Measurements from ENCODE around the gene PRSS1. TPM values are rescaled to one million over a fixed set of nuclear protein-coding genes. Genes with fewer than 3 reads are reported as not detected.

Gene PRSS1
- total RNA-seq, 2 donors from 2014 or later: not detected

DNA sequence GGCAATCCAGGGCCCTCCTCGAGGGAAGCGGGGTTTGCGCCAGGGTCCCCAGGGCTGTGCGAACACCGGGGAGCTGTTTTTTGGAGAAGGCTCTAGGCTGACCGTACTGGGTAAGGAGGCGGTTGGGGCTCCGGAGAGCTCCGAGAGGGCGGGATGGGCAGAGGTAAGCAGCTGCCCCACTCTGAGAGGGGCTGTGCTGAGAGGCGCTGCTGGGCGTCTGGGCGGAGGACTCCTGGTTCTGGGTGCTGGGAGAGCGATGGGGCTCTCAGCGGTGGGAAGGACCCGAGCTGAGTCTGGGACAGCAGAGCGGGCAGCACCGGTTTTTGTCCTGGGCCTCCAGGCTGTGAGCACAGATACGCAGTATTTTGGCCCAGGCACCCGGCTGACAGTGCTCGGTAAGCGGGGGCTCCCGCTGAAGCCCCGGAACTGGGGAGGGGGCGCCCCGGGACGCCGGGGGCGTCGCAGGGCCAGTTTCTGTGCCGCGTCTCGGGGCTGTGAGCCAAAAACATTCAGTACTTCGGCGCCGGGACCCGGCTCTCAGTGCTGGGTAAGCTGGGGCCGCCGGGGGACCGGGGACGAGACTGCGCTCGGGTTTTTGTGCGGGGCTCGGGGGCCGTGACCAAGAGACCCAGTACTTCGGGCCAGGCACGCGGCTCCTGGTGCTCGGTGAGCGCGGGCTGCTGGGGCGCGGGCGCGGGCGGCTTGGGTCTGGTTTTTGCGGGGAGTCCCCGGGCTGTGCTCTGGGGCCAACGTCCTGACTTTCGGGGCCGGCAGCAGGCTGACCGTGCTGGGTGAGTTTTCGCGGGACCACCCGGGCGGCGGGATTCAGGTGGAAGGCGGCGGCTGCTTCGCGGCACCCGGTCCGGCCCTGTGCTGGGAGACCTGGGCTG, 47.5 kb downstream of the PRSS1 start:
- Mint-ChIP-seq H3K27ac (peak overlapping the region; percentile 94 to 97), H3K36me3 (peaks cover 28% of the 10 kb centered on the region), H3K9me3 (no peaks in the 10 kb centered on the region), H3K4me3 (peak overlapping the region; percentile 98), H3K4me1 (ENCODE audit: low read depth in 2 of 2) (peaks cover 73 to 81% of the 10 kb centered on the region in 2 donors), H3K27me3 (no peaks in the 10 kb centered on the region)
- ATAC-seq (peak; percentile 51 to 60), DNase-seq (ENCODE audit: low spot score) (no peak)

DNA sequence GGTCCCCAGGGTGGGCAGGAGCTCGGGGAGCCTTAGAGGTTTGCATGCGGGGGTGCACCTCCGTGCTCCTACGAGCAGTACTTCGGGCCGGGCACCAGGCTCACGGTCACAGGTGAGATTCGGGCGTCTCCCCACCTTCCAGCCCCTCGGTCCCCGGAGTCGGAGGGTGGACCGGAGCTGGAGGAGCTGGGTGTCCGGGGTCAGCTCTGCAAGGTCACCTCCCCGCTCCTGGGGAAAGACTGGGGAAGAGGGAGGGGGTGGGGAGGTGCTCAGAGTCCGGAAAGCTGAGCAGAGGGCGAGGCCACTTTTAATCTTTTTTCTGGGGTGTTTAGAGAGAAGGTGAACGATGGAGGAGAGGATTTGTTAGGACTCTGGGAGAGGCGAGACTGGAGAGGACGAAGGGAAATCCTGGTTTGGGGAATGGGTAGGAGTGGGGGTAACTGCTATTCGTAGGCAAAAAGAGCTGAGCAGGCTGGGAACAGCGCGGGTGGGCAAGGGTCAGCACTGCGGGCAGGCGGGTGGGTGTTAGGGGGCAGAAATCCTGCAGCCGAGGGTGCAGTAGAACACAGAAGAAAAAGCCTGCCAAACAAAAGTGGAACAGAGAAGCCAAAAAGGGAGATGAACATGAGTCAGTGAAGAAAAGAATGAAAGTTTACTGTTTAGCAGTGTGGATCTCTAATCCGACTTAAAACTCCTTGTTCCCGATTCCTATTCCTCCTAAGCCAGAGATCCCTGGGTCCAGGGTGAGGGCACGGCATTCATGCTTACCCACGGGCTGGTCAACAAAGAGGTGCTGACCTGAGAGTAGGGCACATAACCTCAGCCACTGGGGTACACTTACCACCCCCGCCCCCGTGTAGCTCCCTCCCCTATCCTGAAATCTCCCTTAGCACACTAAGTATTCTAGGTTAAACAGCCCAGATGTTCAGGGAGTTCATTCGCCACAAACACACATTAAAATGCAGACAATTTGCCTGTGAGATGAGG, 48.4 kb downstream of the PRSS1 start:
- ATAC-seq (peak; percentile 39 to 50), DNase-seq (ENCODE audit: low spot score) (no peak)
- no peaks in the 10 kb centered on the region for H3K27me3 Mint-ChIP-seq
- H3K4me3 Mint-ChIP-seq: peak overlapping the region; percentile 98
- peaks cover 3% of the 10 kb centered on the region for H3K9me3 Mint-ChIP-seq
- H3K27ac Mint-ChIP-seq: peak overlapping the region; percentile 94 to 97
- peaks cover 38% of the 10 kb centered on the region for H3K36me3 Mint-ChIP-seq
- H3K4me1 Mint-ChIP-seq (ENCODE audit: low read depth in 2 of 2): peaks cover 78 to 85% of the 10 kb centered on the region in 2 donors

DNA sequence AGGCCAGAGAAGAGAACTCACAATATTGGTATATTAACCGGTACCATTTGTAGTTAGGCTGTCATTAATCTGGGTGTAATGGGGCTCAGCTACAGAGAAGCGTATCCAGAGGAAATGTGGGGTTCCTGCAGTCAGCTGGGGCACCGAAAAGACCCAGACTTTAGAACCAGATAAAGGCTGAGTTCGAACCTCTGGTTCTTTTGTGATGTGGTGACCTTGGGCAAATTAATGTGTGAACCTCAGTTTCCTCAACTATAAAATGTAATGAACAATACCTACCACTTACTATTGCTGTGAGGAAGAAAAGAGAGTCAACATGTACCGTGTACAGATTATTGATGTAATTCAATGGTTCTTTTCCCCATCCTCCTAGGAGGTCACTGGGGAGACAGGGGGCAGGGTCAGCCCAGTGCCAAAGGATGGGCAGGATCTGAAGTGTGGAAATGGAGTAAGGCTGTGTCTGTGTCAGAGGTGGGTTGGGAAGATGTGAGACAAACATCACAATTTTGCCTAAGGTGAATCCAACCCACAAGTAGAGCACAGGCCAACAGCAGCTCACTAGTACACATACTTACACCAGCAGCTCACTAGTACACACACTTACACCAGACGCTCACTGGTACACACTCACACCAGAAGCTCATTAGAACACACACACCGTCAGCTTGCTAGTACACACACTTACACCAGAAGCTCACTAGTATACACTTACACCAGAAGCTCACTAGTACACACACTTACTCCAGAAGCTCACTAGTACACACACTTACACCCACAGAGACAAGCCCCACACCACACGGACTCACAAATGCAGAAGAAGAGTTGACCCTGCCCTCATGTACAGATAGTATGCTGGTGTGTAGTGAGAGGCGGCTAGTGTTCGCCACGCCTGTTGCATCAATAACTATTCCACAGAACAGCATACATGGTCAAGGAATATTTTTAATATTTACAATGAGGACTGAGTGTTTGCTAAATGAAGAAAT, 49.5 kb downstream of the PRSS1 start:
- ATAC-seq (peak in 1 of 2 donors; percentile 6), DNase-seq (ENCODE audit: low spot score) (no peak)
- H3K9me3 Mint-ChIP-seq: peaks cover 6% of the 10 kb centered on the region
- H3K4me1 Mint-ChIP-seq (ENCODE audit: low read depth in 2 of 2): peaks cover 80 to 86% of the 10 kb centered on the region in 2 donors
- H3K27ac Mint-ChIP-seq: peak overlapping the region; percentile 94 to 97
- H3K36me3 Mint-ChIP-seq: peaks cover 42% of the 10 kb centered on the region
- no peaks in the 10 kb centered on the region for H3K27me3 Mint-ChIP-seq
- H3K4me3 Mint-ChIP-seq: peak overlapping the region; percentile 98

DNA sequence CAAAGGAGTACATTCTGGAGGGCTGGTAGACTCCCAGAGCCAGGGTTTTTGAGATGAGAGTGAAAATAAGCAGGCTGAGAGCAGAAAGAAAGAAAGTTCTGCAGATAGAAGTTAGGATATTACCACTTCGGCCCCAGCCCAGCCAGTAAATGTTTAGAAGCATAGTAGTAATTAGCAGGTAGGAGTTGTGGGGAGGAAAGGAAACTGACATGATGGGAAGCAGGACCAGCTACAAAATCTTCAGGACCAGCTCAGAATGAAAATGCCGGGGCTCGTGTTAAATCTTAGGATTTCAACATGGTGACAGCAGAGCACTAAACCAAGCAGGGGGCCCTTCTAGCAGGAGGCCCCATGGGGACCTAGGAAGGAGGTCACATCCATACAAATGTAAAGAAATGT, 50.2 kb downstream of the PRSS1 start:
- no peak for DNase-seq (ENCODE audit: low spot score)
- peak overlapping the region; percentile 98 for H3K4me3 Mint-ChIP-seq
- peak overlapping the region; percentile 94 to 97 for H3K27ac Mint-ChIP-seq
- no peak for ATAC-seq
- H3K36me3 Mint-ChIP-seq: peaks cover 46% of the 10 kb centered on the region
- H3K9me3 Mint-ChIP-seq: peaks cover 6% of the 10 kb centered on the region
- peaks cover 79 to 86% of the 10 kb centered on the region in 2 donors for H3K4me1 Mint-ChIP-seq (ENCODE audit: low read depth in 2 of 2)
- H3K27me3 Mint-ChIP-seq: no peaks in the 10 kb centered on the region

DNA sequence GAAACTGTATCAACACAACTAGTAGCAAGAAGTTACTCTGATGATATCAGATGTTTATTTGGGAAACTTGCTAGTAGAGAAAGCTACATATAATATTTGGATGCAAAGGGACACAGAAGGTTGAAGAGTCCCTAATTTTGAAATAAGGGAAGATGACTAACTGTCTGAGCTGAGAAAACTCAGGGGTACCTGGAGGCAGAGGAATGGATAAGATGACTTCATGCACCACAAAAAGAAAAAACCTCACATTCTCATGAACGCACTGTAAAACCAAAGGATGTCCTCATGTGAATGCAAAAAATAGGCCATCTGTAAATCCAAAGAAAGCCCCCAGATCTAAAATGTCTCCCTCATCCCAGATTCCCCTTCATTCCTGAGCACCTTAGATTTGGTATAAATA, 50.8 kb downstream of the PRSS1 start:
- Mint-ChIP-seq H3K4me3 (peak overlapping the region; percentile 98), H3K36me3 (peaks cover 52% of the 10 kb centered on the region), H3K27ac (peak overlapping the region; percentile 94 to 97), H3K4me1 (ENCODE audit: low read depth in 2 of 2) (peaks cover 79 to 86% of the 10 kb centered on the region in 2 donors), H3K9me3 (peaks cover 6% of the 10 kb centered on the region), H3K27me3 (no peaks in the 10 kb centered on the region)
- DNase-seq (ENCODE audit: low spot score): no peak
- ATAC-seq: peak in 1 of 2 donors; percentile 18

DNA sequence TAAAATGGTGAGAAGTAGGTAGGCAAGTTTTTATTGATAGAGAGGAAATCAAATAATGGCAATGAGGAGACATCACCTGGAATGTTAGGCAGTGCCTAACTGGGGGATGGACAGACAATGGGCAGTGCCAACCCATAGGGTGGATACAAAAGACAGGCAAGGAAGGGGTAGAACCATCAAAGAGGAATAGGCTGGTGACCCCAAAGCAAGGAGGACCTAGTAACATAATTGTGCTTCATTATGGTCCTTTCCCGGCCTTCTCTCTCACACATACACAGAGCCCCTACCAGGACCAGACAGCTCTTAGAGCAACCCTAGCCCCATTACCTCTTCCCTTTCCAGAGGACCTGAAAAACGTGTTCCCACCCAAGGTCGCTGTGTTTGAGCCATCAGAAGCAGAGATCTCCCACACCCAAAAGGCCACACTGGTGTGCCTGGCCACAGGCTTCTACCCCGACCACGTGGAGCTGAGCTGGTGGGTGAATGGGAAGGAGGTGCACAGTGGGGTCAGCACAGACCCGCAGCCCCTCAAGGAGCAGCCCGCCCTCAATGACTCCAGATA, 51.5 kb downstream of the PRSS1 start:
- H3K9me3 Mint-ChIP-seq: peaks cover 6% of the 10 kb centered on the region
- ATAC-seq: no peak
- DNase-seq (ENCODE audit: low spot score): no peak

DNA sequence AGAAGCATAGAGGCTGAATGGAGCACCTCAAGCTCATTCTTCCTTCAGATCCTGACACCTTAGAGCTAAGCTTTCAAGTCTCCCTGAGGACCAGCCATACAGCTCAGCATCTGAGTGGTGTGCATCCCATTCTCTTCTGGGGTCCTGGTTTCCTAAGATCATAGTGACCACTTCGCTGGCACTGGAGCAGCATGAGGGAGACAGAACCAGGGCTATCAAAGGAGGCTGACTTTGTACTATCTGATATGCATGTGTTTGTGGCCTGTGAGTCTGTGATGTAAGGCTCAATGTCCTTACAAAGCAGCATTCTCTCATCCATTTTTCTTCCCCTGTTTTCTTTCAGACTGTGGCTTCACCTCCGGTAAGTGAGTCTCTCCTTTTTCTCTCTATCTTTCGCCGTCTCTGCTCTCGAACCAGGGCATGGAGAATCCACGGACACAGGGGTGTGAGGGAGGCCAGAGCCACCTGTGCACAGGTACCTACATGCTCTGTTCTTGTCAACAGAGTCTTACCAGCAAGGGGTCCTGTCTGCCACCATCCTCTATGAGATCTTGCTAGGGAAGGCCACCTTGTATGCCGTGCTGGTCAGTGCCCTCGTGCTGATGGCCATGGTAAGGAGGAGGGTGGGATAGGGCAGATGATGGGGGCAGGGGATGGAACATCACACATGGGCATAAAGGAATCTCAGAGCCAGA, 52.5 kb downstream of the PRSS1 start:
- H3K4me1 Mint-ChIP-seq (ENCODE audit: low read depth in 2 of 2): peaks cover 85 to 91% of the 10 kb centered on the region in 2 donors
- peaks cover 55% of the 10 kb centered on the region for H3K36me3 Mint-ChIP-seq
- H3K27ac Mint-ChIP-seq: peak overlapping the region; percentile 94 to 97
- H3K9me3 Mint-ChIP-seq: peaks cover 7% of the 10 kb centered on the region
- no peaks in the 10 kb centered on the region for H3K27me3 Mint-ChIP-seq
- DNase-seq (ENCODE audit: low spot score) (no peak), ATAC-seq (no peak)
- H3K4me3 Mint-ChIP-seq: peak overlapping the region; percentile 98

More for the DNA sequence above, 51.5 kb downstream of the PRSS1 start:
- Mint-ChIP-seq H3K4me1 (ENCODE audit: low read depth in 2 of 2) (peaks cover 81 to 86% of the 10 kb centered on the region in 2 donors), H3K36me3 (peaks cover 55% of the 10 kb centered on the region), H3K27ac (peak overlapping the region; percentile 94 to 97), H3K27me3 (no peaks in the 10 kb centered on the region), H3K4me3 (peak overlapping the region; percentile 98)

DNA sequence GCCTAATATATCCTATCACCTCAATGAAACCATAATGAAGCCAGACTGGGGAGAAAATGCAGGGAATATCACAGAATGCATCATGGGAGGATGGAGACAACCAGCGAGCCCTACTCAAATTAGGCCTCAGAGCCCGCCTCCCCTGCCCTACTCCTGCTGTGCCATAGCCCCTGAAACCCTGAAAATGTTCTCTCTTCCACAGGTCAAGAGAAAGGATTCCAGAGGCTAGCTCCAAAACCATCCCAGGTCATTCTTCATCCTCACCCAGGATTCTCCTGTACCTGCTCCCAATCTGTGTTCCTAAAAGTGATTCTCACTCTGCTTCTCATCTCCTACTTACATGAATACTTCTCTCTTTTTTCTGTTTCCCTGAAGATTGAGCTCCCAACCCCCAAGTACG, 53.0 kb downstream of the PRSS1 start:
- no peak for ATAC-seq
- H3K4me3 Mint-ChIP-seq: peak overlapping the region; percentile 98
- H3K9me3 Mint-ChIP-seq: peaks cover 10% of the 10 kb centered on the region
- H3K4me1 Mint-ChIP-seq (ENCODE audit: low read depth in 2 of 2): peaks cover 91 to 96% of the 10 kb centered on the region in 2 donors
- peaks cover 55% of the 10 kb centered on the region for H3K36me3 Mint-ChIP-seq
- no peak for DNase-seq (ENCODE audit: low spot score)
- peak overlapping the region; percentile 94 to 97 for H3K27ac Mint-ChIP-seq
- no peaks in the 10 kb centered on the region for H3K27me3 Mint-ChIP-seq

Other genes with a start within 250 kb of the PRSS1 start
- under 1 TPM in 1 of 2 donors, not detected in 1; 0.76 TPM for gene PRSS2, start 21.5 kb downstream of the PRSS1 start, total RNA-seq
- gene EPHB6, start 105.6 kb downstream of the PRSS1 start, total RNA-seq: 1 to 10 TPM in 1 of 2 donors, under 1 TPM in 1; 0.64 to 1.8 TPM
- not detected for gene TRPV6, start 136.3 kb downstream of the PRSS1 start, total RNA-seq
- not detected for gene TRPV5, start 184.3 kb downstream of the PRSS1 start, total RNA-seq
- not detected for gene LLCFC1, start 190.0 kb downstream of the PRSS1 start, total RNA-seq
- not detected for gene KEL, start 212.9 kb downstream of the PRSS1 start, total RNA-seq